Measurements from ENCODE around the gene KRT12.
"Not testable (repeated sequence)": the region's sequence is repeated elsewhere in the genome, so short reads cannot be mapped to it uniquely, and the experiment has no call there.

KRT12 gene

DNA sequence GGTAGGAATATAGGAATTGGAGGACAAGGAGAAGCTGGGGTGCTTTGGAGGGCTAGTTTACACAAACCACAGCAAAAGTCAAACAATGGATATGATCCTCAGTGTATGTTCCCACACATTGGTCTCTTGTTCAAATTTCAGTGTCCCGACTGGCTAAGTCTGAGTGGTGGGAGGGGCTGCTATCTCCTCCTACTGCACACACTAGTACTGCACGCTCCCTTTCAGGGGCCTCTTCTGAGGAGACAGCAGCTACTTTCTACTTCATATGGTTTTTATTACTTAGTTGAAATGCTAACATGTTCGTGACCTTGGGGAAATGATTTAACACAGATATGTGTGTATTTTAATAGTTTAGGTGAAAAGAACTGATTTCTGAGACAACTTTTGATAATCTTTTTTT is 25.8 kb downstream of the KRT12 start:
- DNase-seq = no peak

GRCh38 chr17:40839194-40839593 is 27.8 kb downstream of the KRT12 start:
- DNase-seq = no peak

DNA sequence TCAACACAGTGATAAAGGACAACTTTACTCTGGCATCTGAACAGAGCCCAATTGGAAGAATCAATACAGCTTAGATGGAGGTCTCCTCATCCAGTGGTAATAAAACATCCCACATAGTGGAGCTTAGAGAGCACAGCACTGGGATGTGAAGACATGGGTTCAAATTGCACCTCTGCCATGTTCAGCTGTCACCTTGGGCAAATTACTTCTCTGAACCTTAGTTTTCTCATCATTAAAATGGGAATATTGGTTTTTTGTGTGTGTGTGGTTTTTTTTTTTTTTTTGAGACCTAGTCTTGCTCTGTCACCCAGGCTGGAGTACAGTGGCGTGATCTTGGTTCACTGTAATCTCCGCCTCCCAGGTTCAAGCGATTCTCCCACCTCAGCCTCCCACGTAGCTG is 31.0 kb downstream of the KRT12 start:
- no peak for DNase-seq

DNA sequence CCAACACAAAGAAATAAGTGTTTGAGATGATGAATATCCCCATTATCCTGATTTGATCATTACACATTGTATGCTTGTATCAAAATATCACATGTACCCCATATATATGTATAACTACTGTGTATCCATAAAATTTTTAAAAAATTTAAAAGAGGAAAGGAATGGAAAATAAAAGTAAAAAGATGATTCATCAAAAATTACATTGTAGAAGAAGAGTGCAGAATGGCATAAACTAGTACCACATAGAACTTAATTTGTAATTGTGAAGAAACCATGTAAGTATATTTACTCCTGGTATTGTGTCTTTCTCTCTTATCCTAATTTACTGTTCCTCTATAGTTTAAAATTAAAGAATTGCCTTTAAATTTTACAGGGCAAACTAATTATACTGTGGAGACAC is 33.1 kb downstream of the KRT12 start:
- DNase-seq = no peak

- DNase-seq = no peak
Measured at GRCh38 chr17:40832840-40833239, 34.2 kb downstream of the KRT12 start.

DNA sequence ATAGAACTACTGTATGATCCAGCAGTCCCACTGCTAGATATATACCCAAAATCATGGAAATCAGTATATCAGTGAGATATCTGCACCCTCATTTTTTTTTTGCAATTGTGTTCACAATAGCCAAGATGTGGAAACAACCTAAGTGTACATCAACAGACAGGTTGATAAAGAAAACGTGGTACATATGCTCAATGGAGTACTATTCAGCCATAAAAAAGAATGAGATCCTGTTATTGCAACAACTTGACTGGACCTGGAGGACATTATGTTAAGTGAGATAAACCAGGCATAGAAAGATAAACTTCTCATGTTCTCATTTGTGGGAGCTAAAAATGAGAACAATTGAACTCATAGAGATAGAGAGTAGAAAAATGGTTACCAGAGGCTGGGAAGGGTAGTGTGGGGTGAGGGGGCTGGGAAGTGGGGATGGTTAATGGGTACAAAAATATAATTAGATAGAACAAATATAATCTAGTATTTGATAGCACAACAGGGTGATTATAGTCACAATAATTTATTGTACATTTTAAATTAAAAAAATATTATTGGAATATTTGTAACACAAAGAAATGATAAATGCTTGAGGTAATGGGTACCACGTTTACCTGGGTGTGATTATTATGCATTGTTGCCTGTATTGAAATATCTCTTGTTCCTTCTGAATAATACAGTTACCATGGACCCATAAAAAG is 36.8 kb downstream of the KRT12 start:
- no peak for DNase-seq

GRCh38 chr17:40828454-40829044 is 38.5 kb downstream of the KRT12 start:
- DNase-seq = no peak

GRCh38 chr17:40827746-40828453 is 39.1 kb downstream of the KRT12 start:
- no peak for DNase-seq

DNA sequence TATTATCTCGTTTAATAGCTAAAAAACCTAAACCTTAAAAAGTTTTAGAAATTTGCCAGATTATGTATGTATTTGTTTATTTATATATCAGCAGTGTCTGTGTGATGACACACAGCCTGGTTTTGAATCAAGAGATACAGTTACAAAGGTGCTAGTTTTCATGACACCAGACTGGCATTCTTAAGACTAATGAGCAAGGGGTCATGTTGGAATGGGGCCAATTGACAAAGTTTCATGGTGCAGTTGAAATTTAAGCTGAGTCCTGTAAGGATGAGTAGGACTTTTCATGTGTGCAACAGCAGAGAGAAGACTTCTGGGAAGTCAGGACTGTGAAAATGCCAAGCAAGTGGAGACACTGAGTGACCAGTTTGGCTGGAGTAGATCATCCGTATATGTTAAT is 41.4 kb downstream of the KRT12 start:
- DNase-seq = no peak

DNA sequence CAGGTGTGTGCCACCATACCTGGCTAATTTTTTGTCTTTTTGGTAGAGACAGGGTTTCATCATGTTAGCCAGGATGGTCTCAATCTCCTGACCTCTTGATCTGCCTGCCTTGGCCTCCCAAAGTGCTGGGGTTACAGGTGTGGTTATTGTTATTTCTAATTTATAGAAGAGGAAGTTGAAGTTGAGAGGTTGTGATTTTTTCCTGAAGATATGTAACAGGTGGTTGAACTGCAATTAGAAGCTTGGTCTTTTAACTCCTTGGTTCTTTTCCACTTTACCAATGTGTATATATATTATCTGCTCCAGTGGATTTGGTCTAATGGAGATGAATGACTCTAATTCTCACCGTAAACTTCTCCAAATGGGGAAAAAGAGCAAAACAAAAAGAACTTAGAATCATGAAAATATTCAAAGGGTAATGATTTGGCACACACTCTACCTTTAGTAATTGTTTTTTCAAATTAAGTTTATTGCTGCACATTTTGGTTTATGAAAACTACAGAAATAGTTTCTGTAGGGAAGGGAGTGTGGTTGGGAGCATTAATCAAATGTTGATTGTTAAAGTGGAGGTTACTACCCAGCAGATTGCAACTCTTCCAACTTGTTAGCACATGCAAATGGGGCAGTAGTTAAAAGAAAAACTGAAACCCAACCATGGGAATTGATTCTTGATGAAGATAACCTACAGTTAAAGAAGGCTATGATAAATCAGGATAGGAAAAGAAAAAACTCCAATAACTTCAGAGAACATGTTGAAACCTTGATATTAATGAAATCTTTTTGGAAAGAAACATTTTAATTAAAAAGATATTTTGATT is 42.8 kb downstream of the KRT12 start:
- DNase-seq = no peak

DNA sequence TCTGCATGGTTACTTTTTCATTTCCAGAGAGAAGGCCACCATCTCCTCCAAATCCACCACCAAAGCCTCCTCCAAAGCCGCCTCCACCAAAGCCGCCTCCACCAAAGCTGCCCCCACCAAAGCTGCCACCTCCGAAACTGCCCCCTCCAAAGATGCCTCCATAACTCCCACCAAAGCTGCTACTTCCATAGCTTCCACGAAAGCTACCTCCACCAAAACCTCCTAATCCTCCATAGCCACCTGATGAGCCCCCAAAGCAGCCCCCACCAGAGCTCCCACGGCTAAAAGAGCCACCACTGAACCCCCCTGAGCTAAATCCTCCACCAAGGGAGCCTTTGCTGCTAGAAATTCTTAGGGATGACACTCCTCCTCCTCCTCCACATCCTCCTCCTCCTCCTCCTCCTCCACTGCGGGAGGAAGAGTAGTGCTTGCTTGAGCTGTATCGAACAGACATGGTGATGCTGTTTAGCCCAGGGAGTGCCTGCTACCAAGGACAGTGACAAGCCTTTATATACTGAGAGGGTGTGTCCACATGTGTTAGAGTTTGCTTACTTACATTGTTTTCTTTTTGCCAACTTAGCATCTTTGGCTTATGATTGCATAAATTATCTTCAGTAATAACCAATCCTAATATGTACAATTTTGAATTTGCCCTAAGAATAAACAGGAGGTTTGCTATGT is 44.8 kb downstream of the KRT12 start, which contains the start of gene KRT10:
KRT10 (minus strand) TSS at position 483 of the 681 bp plus-strand sequence; CDS start at position 454, 29 bp downstream.
- DNase-seq = no peak

- no peak for DNase-seq
Measured at GRCh38 chr17:40821536-40821935, 45.5 kb downstream of the KRT12 start.

DNA sequence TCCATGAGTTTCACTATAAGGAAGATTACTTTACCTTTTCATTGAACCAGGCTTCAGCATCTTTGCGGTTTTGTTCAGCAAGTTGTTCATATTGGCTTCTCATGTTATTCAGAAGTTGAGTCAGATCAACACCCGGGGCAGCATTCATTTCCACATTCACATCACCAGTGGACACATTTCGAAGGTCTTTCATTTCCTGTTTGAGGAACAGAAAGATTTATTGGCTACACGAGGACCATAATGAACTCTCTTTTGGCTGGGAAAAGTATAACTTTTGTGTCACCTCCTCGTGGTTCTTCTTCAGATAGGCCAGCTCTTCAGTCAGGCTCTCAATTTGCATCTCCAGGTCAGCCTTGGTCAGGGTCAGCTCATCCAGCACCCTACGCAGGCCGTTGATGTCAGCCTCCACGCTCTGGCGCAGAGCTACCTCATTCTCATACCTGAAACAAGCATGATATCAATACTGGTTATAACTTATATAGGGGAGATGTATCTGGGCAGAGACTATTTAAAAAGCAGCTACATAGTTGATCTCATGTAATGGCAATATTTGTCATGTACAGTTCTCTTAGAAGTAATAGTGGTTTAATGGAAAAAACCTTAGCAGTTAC is 46.7 kb downstream of the KRT12 start:
- DNase-seq = no peak

DNA sequence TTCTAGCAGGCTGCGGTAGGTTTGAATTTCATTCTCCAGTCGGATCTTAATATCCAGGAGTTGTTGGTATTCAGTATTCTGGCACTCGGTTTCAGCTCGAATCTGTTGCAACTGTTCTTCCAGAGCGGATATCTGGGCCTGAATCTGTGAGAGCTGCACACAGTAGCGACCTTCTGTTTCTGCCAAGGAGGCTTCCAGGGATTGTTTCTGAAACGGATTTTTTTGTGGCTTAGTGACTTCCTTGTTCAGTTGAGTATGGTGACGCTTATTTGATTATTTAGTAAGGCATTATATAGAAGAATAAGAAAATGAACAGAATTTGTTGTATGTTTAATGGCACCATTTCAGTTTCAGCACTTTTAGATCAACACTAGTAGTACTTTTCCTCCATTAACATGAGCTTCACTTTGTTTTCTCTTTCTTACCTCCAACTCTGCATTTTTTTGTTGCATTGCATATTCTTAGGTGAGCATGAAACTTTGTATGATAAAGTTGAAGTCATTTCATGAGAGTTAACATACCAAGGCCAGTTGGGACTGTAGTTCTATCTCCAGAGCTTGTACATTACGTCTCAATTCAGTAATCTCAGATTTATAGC is 47.4 kb downstream of the KRT12 start:
- no peak for DNase-seq

GRCh38 chr17:40818733-40819527 is 48.1 kb downstream of the KRT12 start:
- DNase-seq = peak; percentile 63

DNA sequence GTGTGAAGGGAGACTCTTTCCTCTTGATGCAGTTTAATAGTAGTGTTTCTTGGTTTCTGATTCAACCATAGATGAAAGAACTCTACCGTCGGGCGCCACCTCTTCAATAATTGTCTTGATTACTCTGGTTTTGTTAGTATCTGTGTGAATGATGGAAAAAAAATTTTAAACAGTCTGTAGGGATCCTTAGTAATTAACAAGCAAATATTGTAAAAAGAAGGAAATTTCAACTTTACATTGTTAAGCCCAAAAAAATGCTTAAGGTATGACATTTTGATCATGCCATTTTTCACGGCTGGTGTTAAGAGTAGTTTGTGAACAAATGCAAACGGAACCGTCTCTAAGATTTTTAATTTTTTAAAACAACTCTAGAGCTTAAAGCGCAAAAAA is 48.7 kb downstream of the KRT12 start:
- DNase-seq = no peak

DNA sequence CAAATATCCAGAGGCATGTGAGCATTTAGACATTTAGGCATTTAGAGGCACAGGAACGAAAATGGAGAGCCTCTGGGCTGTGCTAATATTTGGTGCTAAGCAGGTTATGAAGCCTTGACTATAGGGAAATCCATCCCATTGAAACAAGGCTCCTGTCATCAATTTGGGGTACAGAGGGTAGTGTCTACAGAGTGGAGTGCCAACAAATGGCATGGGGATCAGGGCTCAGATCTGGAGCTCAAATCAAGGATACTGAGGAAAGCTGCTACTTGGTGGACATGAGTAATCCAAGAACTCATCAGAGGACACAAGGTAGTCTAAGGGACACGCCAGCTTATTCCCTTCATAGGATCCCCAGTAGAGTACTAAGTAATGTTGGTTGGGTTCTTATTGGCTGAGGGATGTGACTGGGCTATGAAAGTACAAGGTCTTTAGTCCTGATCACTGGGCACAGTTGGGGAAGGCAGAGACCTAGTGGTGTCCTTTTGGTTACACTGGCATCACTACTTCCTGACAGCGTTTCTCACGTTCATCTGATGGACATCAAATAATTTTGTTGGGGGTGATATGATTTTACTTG is 49.8 kb downstream of the KRT12 start:
- no peak for DNase-seq

GRCh38 chr17:40816569-40816968 is 50.5 kb downstream of the KRT12 start:
- DNase-seq = no peak

GRCh38 chr17:40815381-40815780 is 51.6 kb downstream of the KRT12 start:
- DNase-seq = no peak

GRCh38 chr17:40814657-40815056 is 52.4 kb downstream of the KRT12 start:
- not testable (repeated sequence) for DNase-seq

GRCh38 chr17:40813804-40814203 is 53.2 kb downstream of the KRT12 start:
- DNase-seq = no peak

Measured in NCI-H510A (cell line).